Measurements from ENCODE around the gene PHTF2.

DNA sequence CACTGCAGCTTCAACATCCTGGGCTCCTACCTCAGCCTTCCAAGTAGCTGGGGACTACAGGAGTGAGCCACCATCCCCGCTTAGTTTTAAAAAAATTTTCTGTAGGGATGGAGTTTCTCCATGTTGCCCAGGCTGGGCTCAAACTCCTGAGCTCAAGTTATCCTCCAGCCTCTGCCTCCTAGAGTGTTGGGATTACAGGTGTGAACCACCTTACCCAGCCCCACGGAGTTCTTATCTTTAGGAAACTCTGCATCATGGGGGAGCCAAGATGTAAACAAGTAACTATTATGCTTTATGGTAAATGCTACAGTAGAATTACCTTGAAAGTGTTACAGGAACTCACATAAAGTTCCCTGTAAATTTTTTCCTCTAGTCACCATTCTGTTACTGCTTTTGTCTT lies 65.3 kb downstream of the PHTF2 start:
- TF ChIP-seq CTCF (IDR thresholded peaks at IDR 0.05; ENCODE audit: insufficient read depth, low read depth, low read length): no peak
- no peak for TF ChIP-seq EZH2 (IDR thresholded peaks at IDR 0.05; ENCODE audit: insufficient read depth, low read length)

Measured in astrocyte (in vitro differentiated cells and primary cell).